ENCODE results near the gene CREB3. TPM values are rescaled to one million over a fixed set of nuclear protein-coding genes. Genes with fewer than 3 reads are reported as not detected.

CREB3 gene
- polyA plus RNA-seq, 1 donor from 2014 or later: 88.4 TPM

DNA sequence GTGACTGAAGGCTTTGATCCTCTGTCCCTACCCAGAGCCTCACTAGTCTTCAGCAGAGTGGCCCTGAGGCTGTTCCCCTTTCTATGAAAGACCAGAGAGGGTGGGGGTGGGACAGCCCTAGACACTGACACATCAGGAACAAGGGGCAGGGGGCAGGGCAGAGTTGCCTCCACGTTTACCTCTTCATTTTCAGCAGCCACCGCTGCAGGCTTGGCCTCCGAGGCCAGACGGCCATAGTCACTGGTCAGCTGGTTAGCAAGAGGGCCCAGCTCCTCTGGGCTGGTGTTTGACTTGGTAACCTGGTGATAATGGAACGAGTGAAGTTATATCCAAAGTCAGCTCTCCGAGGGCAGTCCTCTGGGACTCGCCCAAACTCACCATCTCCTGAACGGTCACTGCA lies 27.1 kb upstream of the CREB3 start:
- H3K9me3 ChIP-seq (ENCODE audit: low read length): no peaks in the 10 kb centered on the region
- no peak for TF ChIP-seq EZH2 (IDR thresholded peaks at IDR 0.05; ENCODE audit: borderline replicate concordance, insufficient read depth, low read length, poor library complexity, severe bottlenecking)
- TF ChIP-seq SMC3 (conservative IDR thresholded peaks at IDR 0.05; ENCODE audit: poor library complexity): no peak
- no peak for TF ChIP-seq MXI1 (conservative IDR thresholded peaks at IDR 0.05; ENCODE audit: poor library complexity, severe bottlenecking)
- no peak for TF ChIP-seq POLR2AphosphoS5 (IDR thresholded peaks at IDR 0.05)
- no peak for TF ChIP-seq EP300 (conservative IDR thresholded peaks at IDR 0.05; ENCODE audit: poor library complexity, severe bottlenecking)
- TF ChIP-seq, protein P1, sequence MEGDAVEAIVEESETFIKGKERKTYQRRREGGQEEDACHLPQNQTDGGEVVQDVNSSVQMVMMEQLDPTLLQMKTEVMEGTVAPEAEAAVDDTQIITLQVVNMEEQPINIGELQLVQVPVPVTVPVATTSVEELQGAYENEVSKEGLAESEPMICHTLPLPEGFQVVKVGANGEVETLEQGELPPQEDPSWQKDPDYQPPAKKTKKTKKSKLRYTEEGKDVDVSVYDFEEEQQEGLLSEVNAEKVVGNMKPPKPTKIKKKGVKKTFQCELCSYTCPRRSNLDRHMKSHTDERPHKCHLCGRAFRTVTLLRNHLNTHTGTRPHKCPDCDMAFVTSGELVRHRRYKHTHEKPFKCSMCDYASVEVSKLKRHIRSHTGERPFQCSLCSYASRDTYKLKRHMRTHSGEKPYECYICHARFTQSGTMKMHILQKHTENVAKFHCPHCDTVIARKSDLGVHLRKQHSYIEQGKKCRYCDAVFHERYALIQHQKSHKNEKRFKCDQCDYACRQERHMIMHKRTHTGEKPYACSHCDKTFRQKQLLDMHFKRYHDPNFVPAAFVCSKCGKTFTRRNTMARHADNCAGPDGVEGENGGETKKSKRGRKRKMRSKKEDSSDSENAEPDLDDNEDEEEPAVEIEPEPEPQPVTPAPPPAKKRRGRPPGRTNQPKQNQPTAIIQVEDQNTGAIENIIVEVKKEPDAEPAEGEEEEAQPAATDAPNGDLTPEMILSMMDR (IDR thresholded peaks at IDR 0.05; ENCODE audit: poor library complexity, severe bottlenecking): no peak
- no peak for TF ChIP-seq RAD21 (conservative IDR thresholded peaks at IDR 0.05)
- TF ChIP-seq, protein P2, sequence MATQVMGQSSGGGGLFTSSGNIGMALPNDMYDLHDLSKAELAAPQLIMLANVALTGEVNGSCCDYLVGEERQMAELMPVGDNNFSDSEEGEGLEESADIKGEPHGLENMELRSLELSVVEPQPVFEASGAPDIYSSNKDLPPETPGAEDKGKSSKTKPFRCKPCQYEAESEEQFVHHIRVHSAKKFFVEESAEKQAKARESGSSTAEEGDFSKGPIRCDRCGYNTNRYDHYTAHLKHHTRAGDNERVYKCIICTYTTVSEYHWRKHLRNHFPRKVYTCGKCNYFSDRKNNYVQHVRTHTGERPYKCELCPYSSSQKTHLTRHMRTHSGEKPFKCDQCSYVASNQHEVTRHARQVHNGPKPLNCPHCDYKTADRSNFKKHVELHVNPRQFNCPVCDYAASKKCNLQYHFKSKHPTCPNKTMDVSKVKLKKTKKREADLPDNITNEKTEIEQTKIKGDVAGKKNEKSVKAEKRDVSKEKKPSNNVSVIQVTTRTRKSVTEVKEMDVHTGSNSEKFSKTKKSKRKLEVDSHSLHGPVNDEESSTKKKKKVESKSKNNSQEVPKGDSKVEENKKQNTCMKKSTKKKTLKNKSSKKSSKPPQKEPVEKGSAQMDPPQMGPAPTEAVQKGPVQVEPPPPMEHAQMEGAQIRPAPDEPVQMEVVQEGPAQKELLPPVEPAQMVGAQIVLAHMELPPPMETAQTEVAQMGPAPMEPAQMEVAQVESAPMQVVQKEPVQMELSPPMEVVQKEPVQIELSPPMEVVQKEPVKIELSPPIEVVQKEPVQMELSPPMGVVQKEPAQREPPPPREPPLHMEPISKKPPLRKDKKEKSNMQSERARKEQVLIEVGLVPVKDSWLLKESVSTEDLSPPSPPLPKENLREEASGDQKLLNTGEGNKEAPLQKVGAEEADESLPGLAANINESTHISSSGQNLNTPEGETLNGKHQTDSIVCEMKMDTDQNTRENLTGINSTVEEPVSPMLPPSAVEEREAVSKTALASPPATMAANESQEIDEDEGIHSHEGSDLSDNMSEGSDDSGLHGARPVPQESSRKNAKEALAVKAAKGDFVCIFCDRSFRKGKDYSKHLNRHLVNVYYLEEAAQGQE (IDR thresholded peaks at IDR 0.05; ENCODE audit: borderline replicate concordance): no peak
- TF ChIP-seq TAF1 (IDR thresholded peaks at IDR 0.05; ENCODE audit: low read depth): no peak
- no peak overlapping the region for H3K27ac ChIP-seq (ENCODE audit: low read length)
- no peaks in the 10 kb centered on the region for H3K79me2 ChIP-seq (replicated peaks; ENCODE audit: insufficient read depth, low read length)
- H3K36me3 ChIP-seq (ENCODE audit: insufficient read depth, low read length): peaks cover 5% of the 10 kb centered on the region
- no peaks in the 10 kb centered on the region for H3K27me3 ChIP-seq (ENCODE audit: insufficient read depth, low read depth, low read length)
- H4K20me1 ChIP-seq (ENCODE audit: insufficient read depth): no peaks in the 10 kb centered on the region
- H3K4me2 ChIP-seq (ENCODE audit: low read length): no peak overlapping the region
- no peak overlapping the region for H3K4me3 ChIP-seq (ENCODE audit: low read length)
- no peaks in the 10 kb centered on the region for H3F3A ChIP-seq (ENCODE audit: insufficient read depth, low read length, poor library complexity, severe bottlenecking)
- H3K9ac ChIP-seq (ENCODE audit: low read length): no peak overlapping the region
- H3K9me2 ChIP-seq (ENCODE audit: insufficient read depth, low read length): no peaks in the 10 kb centered on the region
- H2AFZ ChIP-seq (ENCODE audit: low read depth, low read length): no peak overlapping the region

DNA sequence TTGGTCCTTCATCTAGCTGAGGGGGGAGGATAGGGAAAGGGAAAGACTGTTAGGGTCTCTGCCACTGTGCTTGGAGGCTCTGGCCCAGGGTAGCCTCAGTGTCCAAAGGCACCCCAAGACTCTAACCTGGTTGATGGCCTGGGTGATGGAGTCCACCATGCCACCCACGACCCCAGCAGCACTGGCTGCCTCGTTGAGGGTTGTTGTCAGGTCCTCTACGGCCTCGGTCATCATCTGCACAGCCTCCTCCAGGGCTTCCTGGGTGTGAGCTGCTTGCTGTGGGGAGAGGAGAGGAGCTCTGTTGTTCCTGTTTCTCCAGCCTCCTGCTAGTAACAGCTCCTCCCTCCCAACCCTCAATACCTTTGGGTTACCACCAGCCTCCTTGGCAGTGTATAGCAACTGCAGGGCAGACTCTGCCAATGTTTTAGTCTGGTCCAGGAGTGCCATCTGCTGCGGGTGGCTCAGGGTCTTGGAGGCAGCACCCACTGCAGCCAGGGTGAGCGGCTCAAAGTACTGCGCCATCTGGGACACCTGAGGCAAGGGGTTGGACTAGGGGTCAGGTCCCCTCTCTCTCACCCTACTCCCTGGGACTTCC lies 26.5 kb upstream of the CREB3 start:
- no peak overlapping the region for H3K9ac ChIP-seq (ENCODE audit: low read length)
- peaks cover 9% of the 10 kb centered on the region for H3K36me3 ChIP-seq (ENCODE audit: insufficient read depth, low read length)
- H3K27ac ChIP-seq (ENCODE audit: low read length): no peak overlapping the region
- TF ChIP-seq EZH2 (IDR thresholded peaks at IDR 0.05; ENCODE audit: borderline replicate concordance, insufficient read depth, low read length, poor library complexity, severe bottlenecking): no peak
- no peak for TF ChIP-seq TAF1 (IDR thresholded peaks at IDR 0.05; ENCODE audit: low read depth)
- no peak for TF ChIP-seq EP300 (conservative IDR thresholded peaks at IDR 0.05; ENCODE audit: poor library complexity, severe bottlenecking)
- TF ChIP-seq, protein P2 (IDR thresholded peaks at IDR 0.05; ENCODE audit: borderline replicate concordance): no peak
- no peak for TF ChIP-seq MXI1 (conservative IDR thresholded peaks at IDR 0.05; ENCODE audit: poor library complexity, severe bottlenecking)
- H2AFZ ChIP-seq (ENCODE audit: low read depth, low read length): no peak overlapping the region
- no peaks in the 10 kb centered on the region for H3K27me3 ChIP-seq (ENCODE audit: insufficient read depth, low read depth, low read length)
- H3K4me3 ChIP-seq (ENCODE audit: low read length): no peak overlapping the region
- no peaks in the 10 kb centered on the region for H3K9me3 ChIP-seq (ENCODE audit: low read length)
- H3K79me2 ChIP-seq (replicated peaks; ENCODE audit: insufficient read depth, low read length): no peaks in the 10 kb centered on the region
- no peaks in the 10 kb centered on the region for H3K9me2 ChIP-seq (ENCODE audit: insufficient read depth, low read length)
- H3K4me2 ChIP-seq (ENCODE audit: low read length): no peak overlapping the region
- no peaks in the 10 kb centered on the region for H4K20me1 ChIP-seq (ENCODE audit: insufficient read depth)
- no peaks in the 10 kb centered on the region for H3F3A ChIP-seq (ENCODE audit: insufficient read depth, low read length, poor library complexity, severe bottlenecking)

All from neural cell (in vitro differentiated cells).